Spleen (tissue), 7 donors: Measurements from ENCODE around the gene PNPT1.

ENCODE experiments used
- POLR2A ChIP-seq, 3 donors: fragments of 450-650 bp; IDR thresholded peaks; one replicate each; pipeline ENCODE4 v1.5.1; 2017; ENCODE audit warnings: antibody characterized with exemption in 3 of 3, mild to moderate bottlenecking in 1 of 3
- POLR2AphosphoS5 ChIP-seq, 3 donors: sonication (generic); formaldehyde crosslinking; IDR thresholded peaks; one replicate each; pipeline ENCODE4 v1.5.1; 2017; ENCODE audit warnings: antibody characterized with exemption in 3 of 3
- TF ChIP-seq, protein P1 (sequence below), 11 experiments: fragments of 200-600 bp in 7 of 11; fragments of 450-650 bp in 4 of 11; sonication (generic) in 4 of 11; IDR thresholded peaks in 8 of 11; conservative IDR thresholded peaks in 3 of 11; 1 replicate in 7 of 11; 2 replicates in 4 of 11; pipeline versions ENCODE4 v1.4.0 to v1.8.0; 2016 to 2021; ENCODE audit warnings: antibody characterized with exemption in 11 of 11, inconsistent platforms in 4 of 11, mild to moderate bottlenecking in 1 of 11
- donor health status: DM: no; HTN: no; CAD: no; lungs with moderate emphysema.
- donor health status: DM: no; HTN: no; CAD: no.
- donor health status: DM: no; HTN: no; CAD: no.

DNA sequence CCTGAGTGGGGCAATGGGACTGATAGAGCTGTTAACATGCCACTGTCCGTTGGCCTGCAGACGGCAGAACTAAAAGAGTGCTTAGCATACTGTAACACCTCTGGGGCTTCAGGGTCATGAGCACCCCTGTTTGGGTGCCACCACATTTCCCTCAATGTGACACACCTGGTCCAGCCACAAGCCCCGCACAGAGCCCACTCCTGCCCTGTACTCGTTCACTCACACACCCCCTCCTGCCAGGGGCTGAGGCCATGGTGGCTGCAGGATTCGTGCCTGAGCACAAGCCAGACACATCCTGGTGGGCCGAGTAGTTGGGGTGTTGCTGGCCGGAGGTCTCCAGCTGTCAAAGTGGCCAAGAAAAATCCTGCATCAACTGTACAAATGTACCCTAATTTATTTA, 71.8 kb downstream of the PNPT1 start:
- TF ChIP-seq, protein P1, sequence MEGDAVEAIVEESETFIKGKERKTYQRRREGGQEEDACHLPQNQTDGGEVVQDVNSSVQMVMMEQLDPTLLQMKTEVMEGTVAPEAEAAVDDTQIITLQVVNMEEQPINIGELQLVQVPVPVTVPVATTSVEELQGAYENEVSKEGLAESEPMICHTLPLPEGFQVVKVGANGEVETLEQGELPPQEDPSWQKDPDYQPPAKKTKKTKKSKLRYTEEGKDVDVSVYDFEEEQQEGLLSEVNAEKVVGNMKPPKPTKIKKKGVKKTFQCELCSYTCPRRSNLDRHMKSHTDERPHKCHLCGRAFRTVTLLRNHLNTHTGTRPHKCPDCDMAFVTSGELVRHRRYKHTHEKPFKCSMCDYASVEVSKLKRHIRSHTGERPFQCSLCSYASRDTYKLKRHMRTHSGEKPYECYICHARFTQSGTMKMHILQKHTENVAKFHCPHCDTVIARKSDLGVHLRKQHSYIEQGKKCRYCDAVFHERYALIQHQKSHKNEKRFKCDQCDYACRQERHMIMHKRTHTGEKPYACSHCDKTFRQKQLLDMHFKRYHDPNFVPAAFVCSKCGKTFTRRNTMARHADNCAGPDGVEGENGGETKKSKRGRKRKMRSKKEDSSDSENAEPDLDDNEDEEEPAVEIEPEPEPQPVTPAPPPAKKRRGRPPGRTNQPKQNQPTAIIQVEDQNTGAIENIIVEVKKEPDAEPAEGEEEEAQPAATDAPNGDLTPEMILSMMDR (IDR thresholded peaks at IDR 0.05 in 8 of 11, conservative IDR thresholded peaks at IDR 0.05 in 3 of 11), result no peak
- TF ChIP-seq POLR2A (IDR thresholded peaks at IDR 0.05), result no peak
- peak in 2 of 3 donors; percentile 12 to 41 for TF ChIP-seq POLR2AphosphoS5 (IDR thresholded peaks at IDR 0.05)
